Left lung (tissue), 10 donors: ENCODE measurements around the gene PIK3C2G. TPM values are rescaled to one million over a fixed set of nuclear protein-coding genes. Genes with fewer than 3 reads are reported as not detected.
A peak's percentile ranks its signal among the peaks of the same experiment; 100 is the strongest.

Source experiments
- ATAC-seq: fragments of 200-7000 bp; cut with Tn5 transposase; one replicate; pipeline ENCODE4 v1.9.1; 2020; ENCODE audit warnings: moderate library complexity
- DNase-seq, 4 donors: peaks; one replicate each; pipeline ENCODE4 v3.0.0-alpha.2; 2013 to 2020
- H3K27ac ChIP-seq, 2 donors: fragments of 200-600 bp; sonication (generic) in 1 of 2; one replicate each; pipeline versions ENCODE4 v1.5.0 to v1.8.0; 2020 to 2021
- H3K27me3 ChIP-seq, 2 donors: fragments of 200-600 bp; sonication (generic) in 1 of 2; one replicate each; pipeline versions ENCODE4 v1.5.0 to v1.8.0; 2020 to 2021
- H3K36me3 ChIP-seq, 2 donors: fragments of 200-600 bp; sonication (generic) in 1 of 2; one replicate each; pipeline versions ENCODE4 v1.5.0 to v1.8.0; 2020 to 2021
- H3K4me1 ChIP-seq, 2 donors: fragments of 200-600 bp; one replicate each; pipeline ENCODE4 v1.8.0; 2021
- H3K4me3 ChIP-seq, 2 donors: fragments of 200-600 bp; sonication (generic) in 1 of 2; one replicate each; pipeline versions ENCODE4 v1.5.0 to v1.8.0; 2020 to 2021; ENCODE audit warnings: mild to moderate bottlenecking in 1 of 2
- H3K9me3 ChIP-seq, 2 donors: fragments of 200-600 bp; sonication (generic) in 1 of 2; one replicate each; pipeline versions ENCODE4 v1.5.0 to v1.8.0; 2020 to 2021
- CTCF ChIP-seq, 2 donors: fragments of 200-600 bp; sonication (generic) in 1 of 2; IDR thresholded peaks; one replicate each; pipeline versions ENCODE4 v1.5.0 to v1.8.0; 2021; ENCODE audit warnings: antibody characterized with exemption in 2 of 2
- intact Hi-C, 2 donors: fragments of 100-400 bp; cut with DNase I; formaldehyde crosslinking; loops; one replicate each; pipeline versions ENCODE4 v1.11.2 to v1.14.2; 2022
- polyA plus RNA-seq, 6 donors: library from polyadenylated mRNA; unstranded; fragments of 120-200 nt; gene quantifications; one replicate each; pipeline ENCODE4 v1.2.1, GENCODE V29; 2013; ENCODE audit not compliant: insufficient read length in 6 of 6
- total RNA-seq, 2 donors: library from RNA; stranded (reverse); fragmentation: NEBNext Ultra II Directional; extraction: Animal tissue kit (Norgen Biotek cat#: 25700); gene quantifications; one replicate each; pipeline ENCODE4 v1.2.1, GENCODE V29; 2021
- donor health status: DM: no; HTN: yes; CAD: no.
- donor health status: DM: no; HTN: no; CAD: no.

Gene PIK3C2G
- total and polyA plus RNA-seq, 8 donors = 0.13 to 28.1 (median 17.9) TPM

- H3K27me3 ChIP-seq = no peaks in the 10 kb centered on the region
- ATAC-seq (no peak), DNase-seq (peak in 2 of 4 donors; percentile 9 to 29)
- TF ChIP-seq CTCF (IDR thresholded peaks at IDR 0.05) = no peak
- no peak overlapping the region for H3K4me3 ChIP-seq
- H3K36me3 ChIP-seq = no peaks in the 10 kb centered on the region
- H3K9me3 ChIP-seq = peaks cover 0 to 20% of the 10 kb centered on the region in 2 donors
- no peaks in the 10 kb centered on the region for H3K4me1 ChIP-seq
- intact Hi-C loops = no loop called here
- no peak overlapping the region for H3K27ac ChIP-seq
These were observed 319.4 kb downstream of the PIK3C2G start for GRCh38 chr12:18580706-18581105.

- ATAC-seq = no peak
- DNase-seq = no peak
These were observed 320.1 kb downstream of the PIK3C2G start for GRCh38 chr12:18581232-18581962.

GRCh38 chr12:18583655-18584054 lies 322.3 kb downstream of the PIK3C2G start:
- ATAC-seq (no peak), DNase-seq (no peak)
- Histone ChIP-seq H3K27ac (no peak overlapping the region), H3K4me1 (no peaks in the 10 kb centered on the region), H3K4me3 (no peak overlapping the region), H3K9me3 (peaks cover 0 to 36% of the 10 kb centered on the region in 2 donors), H3K27me3 (no peaks in the 10 kb centered on the region), H3K36me3 (no peaks in the 10 kb centered on the region)
- no peak for TF ChIP-seq CTCF (IDR thresholded peaks at IDR 0.05)
- intact Hi-C loops = no loop called here

More at GRCh38 chr12:18581232-18581962, 320.1 kb downstream of the PIK3C2G start:
- Histone ChIP-seq H3K9me3 (peaks cover 0 to 22% of the 10 kb centered on the region in 2 donors), H3K36me3 (no peaks in the 10 kb centered on the region), H3K4me1 (no peaks in the 10 kb centered on the region), H3K4me3 (no peak overlapping the region), H3K27me3 (no peaks in the 10 kb centered on the region), H3K27ac (no peak overlapping the region)
- no peak for TF ChIP-seq CTCF (IDR thresholded peaks at IDR 0.05)
- intact Hi-C loops = no loop called here

GRCh38 chr12:18586581-18586980 lies 325.3 kb downstream of the PIK3C2G start:
- intact Hi-C loops = no loop called here
- Histone ChIP-seq H3K4me1 (no peaks in the 10 kb centered on the region), H3K27me3 (no peaks in the 10 kb centered on the region), H3K9me3 (peaks cover 0 to 36% of the 10 kb centered on the region in 2 donors), H3K27ac (no peak overlapping the region), H3K36me3 (no peaks in the 10 kb centered on the region), H3K4me3 (no peak overlapping the region)
- DNase-seq (no peak), ATAC-seq (no peak)
- TF ChIP-seq CTCF (IDR thresholded peaks at IDR 0.05) = no peak

GRCh38 chr12:18589316-18589715 lies 328.0 kb downstream of the PIK3C2G start:
- no peak for DNase-seq
- no peak for TF ChIP-seq CTCF (IDR thresholded peaks at IDR 0.05)
- no peaks in the 10 kb centered on the region for H3K27me3 ChIP-seq
- intact Hi-C loops = no loop called here
- H3K27ac ChIP-seq = no peak overlapping the region
- ATAC-seq = no peak
- H3K4me3 ChIP-seq = no peak overlapping the region
- H3K36me3 ChIP-seq = no peaks in the 10 kb centered on the region
- H3K9me3 ChIP-seq = peaks cover 0 to 17% of the 10 kb centered on the region in 2 donors
- no peaks in the 10 kb centered on the region for H3K4me1 ChIP-seq
